ENCODE data around the gene REPS2.
"Not testable (repeated sequence)": the region's sequence is repeated elsewhere in the genome, so short reads cannot be mapped to it uniquely, and the experiment has no call there.

Gene REPS2

GRCh38 chrX:16963216-16963615 is 16.8 kb downstream of the REPS2 start:
- H3K36me3 ChIP-seq (ENCODE audit: control insufficient read depth, insufficient read depth, low read length), result no peaks in the 10 kb centered on the region

GRCh38 chrX:16964976-16965375 is 18.5 kb downstream of the REPS2 start:
- H3K4me3 ChIP-seq (replicated peaks; ENCODE audit: low read depth, low read length); DNase-seq (ENCODE audit: extremely low read depth, insufficient read length); H3K27me3 ChIP-seq (replicated peaks; ENCODE audit: control insufficient read depth, insufficient read depth, low read length); H3K36me3 ChIP-seq (ENCODE audit: control insufficient read depth, insufficient read depth, low read length): not testable (repeated sequence)

More at GRCh38 chrX:16963216-16963615, 16.8 kb downstream of the REPS2 start:
- H3K4me3 ChIP-seq (replicated peaks; ENCODE audit: low read depth, low read length), result no peak overlapping the region
- H3K27me3 ChIP-seq (replicated peaks; ENCODE audit: control insufficient read depth, insufficient read depth, low read length), result no peaks in the 10 kb centered on the region
- TF ChIP-seq CTCF (IDR thresholded peaks at IDR 0.05; ENCODE audit: insufficient read depth, low read length, poor library complexity, severe bottlenecking), result no peak
- DNase-seq (ENCODE audit: extremely low read depth, insufficient read length), result no peak

- no peak for TF ChIP-seq CTCF (IDR thresholded peaks at IDR 0.05; ENCODE audit: insufficient read depth, low read length, poor library complexity, severe bottlenecking)
- H3K4me3 ChIP-seq (replicated peaks; ENCODE audit: low read depth, low read length), result no peak overlapping the region
- H3K27me3 ChIP-seq (replicated peaks; ENCODE audit: control insufficient read depth, insufficient read depth, low read length), result no peaks in the 10 kb centered on the region
- H3K36me3 ChIP-seq (ENCODE audit: control insufficient read depth, insufficient read depth, low read length), result no peaks in the 10 kb centered on the region
- no peak for DNase-seq (ENCODE audit: extremely low read depth, insufficient read length)
These were observed 20.4 kb downstream of the REPS2 start for GRCh38 chrX:16966752-16967448.

- H3K27me3 ChIP-seq (replicated peaks; ENCODE audit: control insufficient read depth, insufficient read depth, low read length); H3K36me3 ChIP-seq (ENCODE audit: control insufficient read depth, insufficient read depth, low read length); H3K4me3 ChIP-seq (replicated peaks; ENCODE audit: low read depth, low read length); DNase-seq (ENCODE audit: extremely low read depth, insufficient read length): not testable (repeated sequence)
These were observed 22.3 kb downstream of the REPS2 start for GRCh38 chrX:16968753-16969152.

- no peak for TF ChIP-seq CTCF (IDR thresholded peaks at IDR 0.05; ENCODE audit: insufficient read depth, low read length, poor library complexity, severe bottlenecking)
- DNase-seq (ENCODE audit: extremely low read depth, insufficient read length), result no peak
- H3K4me3 ChIP-seq (replicated peaks; ENCODE audit: low read depth, low read length), result no peak overlapping the region
- H3K27me3 ChIP-seq (replicated peaks; ENCODE audit: control insufficient read depth, insufficient read depth, low read length), result no peaks in the 10 kb centered on the region
- no peaks in the 10 kb centered on the region for H3K36me3 ChIP-seq (ENCODE audit: control insufficient read depth, insufficient read depth, low read length)
These were observed 24.5 kb downstream of the REPS2 start for GRCh38 chrX:16970977-16971376.

GRCh38 chrX:16971694-16972093 is 25.2 kb downstream of the REPS2 start:
- Histone ChIP-seq H3K36me3 (ENCODE audit: control insufficient read depth, insufficient read depth, low read length) (no peaks in the 10 kb centered on the region), H3K4me3 (replicated peaks; ENCODE audit: low read depth, low read length) (no peak overlapping the region), H3K27me3 (replicated peaks; ENCODE audit: control insufficient read depth, insufficient read depth, low read length) (no peaks in the 10 kb centered on the region)
- DNase-seq (ENCODE audit: extremely low read depth, insufficient read length), result no peak
- no peak for TF ChIP-seq CTCF (IDR thresholded peaks at IDR 0.05; ENCODE audit: insufficient read depth, low read length, poor library complexity, severe bottlenecking)

- Histone ChIP-seq H3K36me3 (ENCODE audit: control insufficient read depth, insufficient read depth, low read length) (no peaks in the 10 kb centered on the region), H3K27me3 (replicated peaks; ENCODE audit: control insufficient read depth, insufficient read depth, low read length) (no peaks in the 10 kb centered on the region), H3K4me3 (replicated peaks; ENCODE audit: low read depth, low read length) (no peak overlapping the region)
- TF ChIP-seq CTCF (IDR thresholded peaks at IDR 0.05; ENCODE audit: insufficient read depth, low read length, poor library complexity, severe bottlenecking), result no peak
- no peak for DNase-seq (ENCODE audit: extremely low read depth, insufficient read length)
These were observed 28.8 kb downstream of the REPS2 start for GRCh38 chrX:16975233-16975632.
